Colon (tissue), 2 donors: ENCODE data around the gene VSTM4.

Experiments
- FAIRE-seq: peaks from 2 replicates; lab custom pipeline; 2012; peaks lifted over from hg19 to GRCh38; lab: Jason Lieb, UNC
- donor health status: control.
- donor health status: control.

Gene VSTM4

DNA sequence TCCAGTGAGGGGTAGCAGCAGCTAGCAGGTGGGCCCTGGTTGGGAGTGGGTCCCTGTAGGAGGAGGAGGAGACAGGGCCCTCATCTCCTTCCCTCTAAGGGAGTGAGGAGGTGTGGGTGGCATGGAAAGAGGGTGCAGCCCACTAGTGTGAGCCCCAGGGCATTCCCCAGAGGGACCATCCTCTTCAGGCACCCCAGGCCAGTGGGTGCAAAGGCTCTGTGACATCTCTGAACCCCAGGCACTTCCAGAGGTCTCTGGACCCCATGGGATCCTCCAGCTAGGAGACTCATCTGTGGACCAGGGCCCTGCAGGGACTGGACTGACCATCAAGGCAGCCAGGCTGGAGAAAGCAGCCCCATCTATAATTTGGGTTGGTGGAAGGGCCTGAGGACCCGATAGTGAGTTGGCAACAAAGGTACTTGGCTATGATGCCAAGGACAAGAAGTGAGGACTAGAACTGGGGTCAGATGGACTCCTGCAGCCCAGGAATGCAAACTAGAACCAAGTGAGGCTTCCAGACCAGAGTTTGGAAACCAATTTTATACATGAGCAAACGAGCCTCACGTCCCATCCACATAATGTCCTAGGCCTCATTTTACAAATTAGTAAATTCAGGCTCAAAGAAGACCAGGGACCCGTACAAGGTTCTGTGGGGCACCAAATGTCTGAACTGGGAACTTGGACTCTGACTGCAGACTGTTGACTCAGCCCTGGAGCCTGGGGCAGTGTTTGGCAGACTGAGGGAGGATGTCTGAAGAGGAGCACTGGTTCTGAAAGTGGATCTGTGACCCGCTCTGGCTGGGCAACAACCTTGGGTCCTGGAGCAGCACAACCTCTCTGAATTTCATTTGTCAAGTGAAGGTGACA, 1.4 kb upstream of the VSTM4 start:
- FAIRE-seq, result no peak

DNA sequence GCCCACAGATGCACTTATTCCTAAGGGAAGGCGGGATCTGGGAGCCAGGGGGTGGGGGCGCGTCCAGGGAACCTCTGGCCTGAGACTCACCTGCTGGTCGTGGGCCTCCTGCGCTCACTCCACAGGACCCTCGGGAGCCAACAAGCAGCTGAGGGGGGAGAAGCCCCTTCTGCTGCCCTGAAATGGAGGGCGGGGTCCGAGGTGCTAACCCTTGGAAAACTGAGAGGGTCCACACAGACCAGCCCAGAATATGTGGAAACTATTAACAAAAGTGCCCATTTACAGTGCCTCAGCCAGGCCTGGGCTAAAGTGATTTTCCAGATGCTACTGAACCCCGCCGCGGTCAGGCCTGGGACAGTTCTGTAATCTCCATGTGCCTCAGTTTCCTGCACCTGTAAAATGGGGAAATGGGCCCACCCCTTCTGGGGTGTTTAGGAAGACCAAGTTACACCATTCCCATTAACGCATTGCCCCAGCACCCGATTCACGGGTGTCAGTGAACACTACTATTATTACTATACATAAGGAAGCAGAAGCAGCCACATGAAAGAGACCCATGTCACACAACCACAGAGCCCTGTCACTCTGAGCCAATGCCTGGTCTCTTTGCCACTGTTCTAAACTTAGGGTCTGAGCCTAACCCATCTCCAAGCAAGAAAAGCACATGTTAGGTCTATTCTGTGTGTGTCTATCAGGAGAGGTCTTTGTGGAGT, 630 bp upstream of the VSTM4 start:
- no peak for FAIRE-seq

DNA sequence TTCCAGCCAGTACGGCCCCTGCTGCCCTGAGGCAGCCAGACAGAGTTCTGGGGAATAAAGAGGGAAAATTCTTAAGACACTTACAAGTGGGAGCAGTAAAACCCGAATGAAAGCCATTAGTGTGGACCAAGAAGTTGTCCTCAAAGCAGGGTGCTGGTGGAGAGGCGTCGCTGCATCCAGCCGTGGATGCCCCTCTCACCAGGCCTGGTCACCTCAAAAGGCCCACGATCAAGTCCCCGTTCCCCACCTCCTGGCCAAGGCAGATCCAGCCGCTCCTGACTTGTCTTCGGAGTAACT, 656 bp downstream of the VSTM4 start:
- FAIRE-seq, result no peak

DNA sequence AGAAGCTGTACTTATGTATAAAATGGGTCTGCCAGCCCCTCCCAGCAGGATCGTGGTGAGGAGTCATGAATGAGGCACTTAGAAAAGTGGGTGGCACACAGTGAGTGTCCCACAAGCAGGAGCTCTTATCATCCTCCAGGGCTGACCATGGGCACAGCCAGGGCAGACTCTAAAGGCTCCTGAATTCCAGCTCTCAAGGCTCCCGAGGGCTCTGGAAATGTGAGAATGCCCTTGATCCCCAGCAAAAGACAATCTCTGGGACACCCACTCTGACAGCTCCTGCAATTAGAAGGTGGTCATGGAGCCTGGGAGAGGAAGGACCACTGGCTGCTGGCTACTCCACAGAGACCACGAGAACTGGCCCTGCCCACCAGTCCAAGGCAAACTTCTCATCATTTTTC, 1.6 kb downstream of the VSTM4 start:
- no peak for FAIRE-seq

DNA sequence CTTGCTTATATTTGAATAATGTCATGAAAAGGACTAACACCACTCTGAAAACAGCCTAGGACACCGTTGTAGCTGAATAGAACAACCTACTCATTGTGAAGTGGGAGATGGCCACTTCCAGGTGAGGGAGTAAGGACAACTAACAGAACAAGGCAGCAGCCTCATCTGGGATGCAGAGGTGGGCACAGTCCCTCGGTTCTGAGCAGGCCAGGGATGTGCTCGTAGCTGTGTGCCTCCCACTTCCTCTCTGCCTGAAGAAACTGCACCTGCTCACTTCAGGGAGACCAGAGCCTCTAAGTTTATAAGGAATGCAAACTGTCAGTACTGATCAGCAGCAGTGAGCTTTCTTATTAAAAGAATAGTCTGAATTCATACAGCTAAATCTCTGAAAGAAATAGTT, 2.5 kb downstream of the VSTM4 start:
- FAIRE-seq, result no peak

DNA sequence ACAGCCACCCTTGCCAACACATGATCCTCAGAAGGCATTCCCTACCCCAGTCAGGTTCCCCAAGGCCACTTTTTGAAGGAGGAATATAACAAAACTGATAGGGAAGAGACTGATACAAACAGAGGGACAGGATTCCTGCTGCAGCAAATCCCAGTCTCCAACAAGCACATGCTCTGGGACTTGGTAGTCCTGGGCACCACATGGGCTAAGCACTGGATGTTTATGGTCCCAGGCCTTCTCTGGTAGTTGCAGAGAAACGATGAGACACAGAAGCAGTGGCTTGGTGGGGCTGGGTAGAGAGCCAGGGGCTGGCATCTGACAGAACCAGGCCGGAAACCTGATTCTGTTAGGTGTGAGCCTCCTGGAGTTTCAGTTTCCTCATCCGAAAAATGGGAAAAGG, 3.2 kb downstream of the VSTM4 start:
- FAIRE-seq, result no peak

DNA sequence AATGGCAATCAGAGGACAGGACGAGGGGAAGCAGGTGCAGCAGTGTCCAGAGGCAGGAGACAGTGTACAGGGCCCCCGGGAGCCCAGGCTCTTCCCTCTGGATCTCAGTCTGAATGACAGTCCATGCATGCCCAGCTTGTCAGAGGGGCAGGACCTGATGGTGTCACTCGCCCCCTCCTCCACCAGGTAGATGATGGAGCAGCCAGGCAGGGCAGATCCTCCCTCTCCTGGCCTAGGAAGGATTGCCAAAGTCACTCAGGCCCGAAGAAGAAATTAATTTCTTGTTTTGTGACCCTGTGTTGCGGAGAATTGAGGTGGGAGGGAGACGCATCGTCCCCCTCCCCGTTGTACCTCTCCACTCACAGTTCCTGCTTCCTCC, 4.0 kb downstream of the VSTM4 start:
- no peak for FAIRE-seq

DNA sequence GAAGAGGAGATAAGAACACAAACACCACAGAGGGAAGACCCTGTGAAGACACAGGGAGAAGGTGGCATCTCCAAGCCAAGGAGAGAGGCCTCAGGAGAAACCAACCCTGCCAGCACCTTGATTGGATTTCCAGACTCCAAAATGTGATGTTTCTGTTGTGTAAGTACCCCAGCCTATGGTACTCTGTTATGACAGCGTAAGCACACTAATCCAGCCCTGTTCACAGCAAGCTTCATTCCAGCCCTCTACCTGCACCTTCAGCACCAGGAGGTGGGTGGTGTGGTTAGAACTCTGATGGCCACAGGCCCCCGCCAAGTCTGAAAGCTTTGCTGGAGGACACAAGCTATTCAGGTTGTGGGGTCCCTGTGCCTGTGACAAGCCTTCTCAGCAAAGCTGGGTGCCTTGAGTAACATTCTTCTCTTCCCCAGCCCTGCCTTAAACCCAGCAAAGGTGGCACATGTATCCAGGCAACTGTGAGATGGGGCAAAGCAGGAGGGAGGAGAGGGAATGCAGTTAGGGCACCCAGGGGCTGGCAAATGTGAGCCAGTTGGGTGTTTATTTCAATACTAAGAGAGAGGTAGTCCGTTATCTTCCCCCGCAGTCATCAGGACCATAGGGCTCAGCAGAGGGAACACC, 4.5 kb downstream of the VSTM4 start:
- no peak for FAIRE-seq

DNA sequence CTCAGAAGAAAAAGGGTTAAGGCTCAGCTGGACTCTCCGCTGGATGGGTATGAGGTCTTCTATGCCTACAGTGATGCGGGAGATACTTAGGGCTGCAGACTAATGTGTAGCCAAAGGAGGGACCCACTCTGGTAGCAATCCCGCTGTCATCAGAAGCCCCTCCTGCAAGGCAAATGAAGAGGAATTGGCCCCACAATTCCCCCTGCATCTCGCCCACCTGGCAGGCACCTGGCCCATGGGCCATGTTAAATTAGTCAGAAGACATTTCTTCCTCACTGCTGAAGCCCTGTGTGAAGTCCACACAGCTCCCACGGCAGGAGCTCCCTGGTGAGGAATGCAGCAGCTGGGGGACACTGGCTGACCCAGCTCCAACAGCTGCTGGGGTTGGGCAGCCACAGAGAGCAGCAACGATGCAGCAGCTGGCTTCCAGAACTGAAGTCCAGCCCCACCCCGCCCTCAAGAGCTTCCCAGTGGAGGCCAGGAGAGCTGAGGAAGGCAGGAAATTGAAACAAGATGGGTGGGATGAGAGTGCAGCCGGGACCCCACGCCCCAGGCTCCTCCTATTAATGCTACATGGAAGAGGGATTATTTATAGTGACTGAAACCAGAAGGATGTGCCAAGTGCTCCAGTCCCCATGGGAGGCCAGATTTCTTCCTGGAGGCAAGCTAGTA, 5.5 kb downstream of the VSTM4 start:
- FAIRE-seq, result no peak

DNA sequence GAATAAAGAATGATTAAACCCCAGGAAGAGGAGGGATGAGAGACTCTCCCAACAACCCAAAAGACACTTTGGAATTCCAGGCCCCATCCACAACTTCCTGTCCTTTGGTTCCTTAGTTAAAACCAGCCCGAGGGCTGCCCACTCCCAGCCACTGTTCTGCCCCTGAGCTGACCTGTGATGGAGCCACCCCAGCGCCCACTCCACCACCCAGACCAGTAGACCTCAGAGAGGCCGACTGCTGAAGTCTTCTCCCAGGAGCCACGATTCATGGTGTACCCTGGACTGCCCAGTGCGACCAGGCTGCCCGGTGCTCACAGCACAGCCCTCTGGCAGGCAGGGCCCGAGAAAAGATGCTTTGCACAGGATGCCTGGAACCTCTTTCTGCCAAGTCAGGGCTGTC, 6.7 kb downstream of the VSTM4 start:
- no peak for FAIRE-seq

DNA sequence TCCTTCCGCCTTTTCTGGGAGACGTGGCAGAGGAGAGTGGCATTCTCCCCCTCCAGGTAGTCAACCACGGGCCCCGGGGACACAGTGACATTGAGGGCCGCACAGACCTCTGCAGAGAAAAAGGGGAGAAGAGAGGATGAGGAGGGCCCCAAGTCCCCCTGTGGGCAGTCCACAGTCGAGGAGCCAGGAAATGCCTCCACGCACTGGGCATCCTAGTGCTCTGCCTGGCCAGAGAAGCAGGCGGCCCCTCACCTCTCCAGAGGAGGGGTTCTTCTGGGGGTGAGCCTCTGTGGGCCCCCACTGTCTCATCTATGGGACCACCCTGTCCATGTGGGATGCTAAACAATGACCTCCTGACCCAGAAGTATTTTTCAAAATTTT, 7.4 kb downstream of the VSTM4 start:
- FAIRE-seq, result no peak

DNA sequence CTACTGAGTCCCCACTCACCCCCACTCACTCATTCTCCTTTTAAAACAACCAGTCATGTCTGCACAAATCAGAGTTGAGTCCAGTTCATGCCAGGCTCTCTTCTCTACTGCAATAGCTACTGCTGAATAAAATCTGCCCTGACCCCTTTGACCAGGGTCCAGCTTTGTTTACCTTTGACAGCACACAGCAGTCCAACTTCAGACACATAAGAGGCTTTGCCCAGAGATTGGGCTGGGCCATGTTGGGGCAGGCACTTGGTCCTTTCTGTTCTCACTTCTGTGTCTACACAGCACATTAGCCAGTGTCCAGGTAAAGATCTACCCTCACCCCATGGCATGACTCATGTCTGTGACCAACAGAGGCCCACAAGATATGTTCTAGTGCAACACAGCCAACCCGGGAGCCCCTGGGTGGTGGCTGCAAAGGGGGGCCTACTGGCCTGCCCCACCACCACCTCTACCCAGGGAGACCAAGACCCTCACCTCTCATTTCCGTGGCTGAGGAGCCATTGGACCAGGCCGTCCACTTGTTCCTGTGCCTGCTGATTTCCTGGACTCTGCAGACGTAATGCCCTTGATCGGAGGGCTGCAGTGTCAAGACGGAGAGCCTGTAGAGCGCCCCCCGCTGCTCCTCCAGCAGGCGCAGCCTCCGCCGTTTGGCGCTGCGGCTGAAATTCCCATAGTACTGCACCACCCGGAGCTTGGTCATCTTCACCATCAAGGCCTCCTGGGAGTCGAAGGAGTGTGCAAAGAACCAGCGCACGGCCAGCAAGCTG, 8.0 kb downstream of the VSTM4 start:
- FAIRE-seq, result no peak

DNA sequence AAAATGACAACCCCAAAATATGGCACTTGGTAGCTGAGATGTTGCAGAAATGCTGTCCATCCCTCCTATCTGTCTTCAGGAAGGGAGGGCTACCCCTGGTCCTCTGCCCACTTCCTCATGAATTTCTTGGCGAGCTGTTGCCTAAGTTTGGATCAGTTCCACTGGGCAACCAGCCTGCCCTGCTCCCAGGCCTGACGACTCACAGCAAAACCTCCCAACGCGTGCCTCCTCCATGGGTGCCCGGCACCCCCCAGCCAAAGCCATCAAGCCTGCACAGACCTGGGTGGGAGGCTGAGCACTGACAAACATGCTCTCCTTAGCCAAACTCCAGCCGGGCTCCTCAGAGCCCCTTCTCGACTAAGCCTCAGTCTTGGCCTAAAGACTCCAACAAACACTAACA, 8.9 kb downstream of the VSTM4 start:
- no peak for FAIRE-seq

DNA sequence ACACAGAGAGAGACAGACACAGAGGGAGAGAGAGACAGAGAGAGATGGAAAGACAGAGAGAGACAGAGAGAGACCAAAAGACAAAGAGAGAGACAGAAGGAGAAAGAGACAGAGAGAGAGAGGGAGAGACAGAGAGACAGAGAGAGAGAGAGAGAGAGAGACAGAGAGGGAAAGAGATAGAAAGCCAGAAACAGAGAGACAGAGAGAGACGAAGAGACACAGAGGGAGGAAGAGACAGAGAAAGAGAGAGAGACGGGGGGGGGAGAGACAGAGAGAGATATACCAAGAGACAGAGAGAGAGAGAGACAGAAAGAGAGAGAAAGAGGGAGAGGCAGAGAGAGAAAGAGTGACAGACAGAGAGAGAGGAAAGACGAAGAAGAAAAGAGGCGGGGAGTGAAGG, 10.2 kb downstream of the VSTM4 start:
- no peak for FAIRE-seq

DNA sequence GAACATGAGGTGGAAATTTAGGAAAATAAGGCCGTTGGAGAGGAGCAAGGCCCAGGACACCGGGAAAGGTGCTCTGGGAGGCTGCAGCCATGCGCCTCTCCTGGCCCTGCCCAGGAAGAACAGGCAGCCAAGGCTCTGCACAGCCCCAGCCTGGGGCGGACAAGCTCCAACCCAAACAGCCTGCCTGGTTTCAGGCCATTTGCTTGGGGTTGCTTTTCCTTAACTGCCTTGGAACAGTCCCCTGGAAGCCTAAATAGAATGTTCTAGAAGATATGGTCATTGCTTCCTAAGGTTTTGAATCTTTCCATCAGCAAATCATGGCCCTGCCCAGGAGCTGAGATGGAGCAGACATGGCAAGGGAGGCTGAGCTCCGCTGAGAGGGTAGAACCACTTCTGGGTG, 11.0 kb downstream of the VSTM4 start:
- FAIRE-seq, result no peak

DNA sequence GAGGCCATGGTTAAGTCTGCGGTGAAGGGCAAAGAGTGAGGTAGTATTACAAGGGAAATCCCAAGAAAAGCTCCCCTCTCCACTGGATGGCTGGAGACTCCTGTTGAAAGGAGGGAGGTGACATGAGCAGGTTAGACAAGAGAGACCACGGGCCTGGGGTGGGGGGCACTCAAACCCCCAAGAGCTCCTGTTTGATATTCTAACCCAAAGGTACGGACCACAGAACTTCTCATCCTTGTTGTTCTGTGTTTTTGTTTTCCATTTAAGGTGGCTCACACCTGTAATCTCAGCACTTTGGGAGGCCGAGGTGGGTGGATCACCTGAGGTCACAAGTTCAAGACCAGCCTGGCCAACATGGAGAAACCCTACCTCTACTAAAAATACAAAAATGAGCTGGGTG, 11.6 kb downstream of the VSTM4 start:
- FAIRE-seq, result no peak

DNA sequence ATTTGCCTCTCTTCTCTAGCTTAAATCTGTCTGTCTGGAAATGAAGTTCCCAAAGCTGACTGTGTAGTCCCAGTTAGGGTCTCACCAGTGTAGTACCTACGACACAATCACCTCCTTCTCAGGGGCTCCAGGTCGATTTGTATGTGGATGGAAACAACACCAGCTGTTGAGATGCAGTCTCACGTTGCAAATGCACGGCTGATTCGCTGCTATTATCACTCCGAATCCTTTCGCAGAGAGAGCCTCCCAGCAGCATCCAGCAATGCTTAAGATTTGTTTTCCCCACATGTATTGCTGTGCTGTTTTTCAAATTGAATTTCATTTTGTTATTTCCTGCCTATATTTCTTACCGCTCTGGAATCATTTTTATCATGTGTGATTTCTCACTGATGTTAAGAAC, 16.3 kb downstream of the VSTM4 start:
- no peak for FAIRE-seq

DNA sequence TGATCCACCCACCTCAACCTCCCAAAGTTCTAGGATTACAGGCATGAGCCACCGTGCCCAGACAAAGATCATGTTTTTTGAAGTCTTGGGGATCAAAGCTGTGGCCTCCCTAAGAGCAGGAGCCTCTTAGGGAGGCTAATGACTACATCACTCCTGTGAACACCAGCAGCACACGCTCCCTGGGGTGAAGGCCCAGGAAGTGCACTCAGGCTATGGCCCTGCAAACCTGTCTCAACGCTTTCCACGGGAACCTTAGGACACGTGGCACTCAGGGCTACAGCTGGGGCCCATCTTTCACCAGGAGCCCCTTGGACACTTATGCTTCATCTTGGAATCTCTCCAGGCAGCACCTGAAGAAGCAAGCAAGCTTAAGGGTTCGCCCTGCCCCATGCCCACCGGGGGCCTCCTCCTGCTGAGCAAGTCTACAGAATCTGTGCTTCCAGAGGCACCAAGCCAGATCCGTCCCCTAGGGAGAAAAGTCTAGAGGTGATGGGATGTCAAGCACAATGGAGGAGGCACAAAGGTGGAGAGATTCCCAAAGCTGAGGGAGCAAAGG, 18.4 kb downstream of the VSTM4 start:
- no peak for FAIRE-seq

DNA sequence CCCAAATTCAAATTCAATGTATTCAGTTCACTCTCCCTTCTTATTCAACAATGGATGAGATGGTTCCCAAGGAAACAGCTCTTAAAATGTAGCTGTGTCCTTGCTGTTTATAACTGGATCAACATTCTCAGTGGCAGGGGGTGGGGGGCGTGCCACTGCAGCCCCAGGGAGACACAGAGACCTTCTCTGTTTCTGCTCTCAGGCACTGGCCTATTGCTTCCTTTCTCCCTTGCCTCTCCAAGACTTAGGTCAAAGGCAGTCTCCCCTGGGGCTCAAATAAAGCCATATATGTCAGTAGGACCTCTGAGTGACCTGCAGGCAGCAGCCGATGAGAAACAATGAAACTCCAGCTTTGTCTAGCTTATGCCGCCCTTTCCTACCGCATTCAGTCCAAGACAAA, 20.7 kb downstream of the VSTM4 start:
- no peak for FAIRE-seq

DNA sequence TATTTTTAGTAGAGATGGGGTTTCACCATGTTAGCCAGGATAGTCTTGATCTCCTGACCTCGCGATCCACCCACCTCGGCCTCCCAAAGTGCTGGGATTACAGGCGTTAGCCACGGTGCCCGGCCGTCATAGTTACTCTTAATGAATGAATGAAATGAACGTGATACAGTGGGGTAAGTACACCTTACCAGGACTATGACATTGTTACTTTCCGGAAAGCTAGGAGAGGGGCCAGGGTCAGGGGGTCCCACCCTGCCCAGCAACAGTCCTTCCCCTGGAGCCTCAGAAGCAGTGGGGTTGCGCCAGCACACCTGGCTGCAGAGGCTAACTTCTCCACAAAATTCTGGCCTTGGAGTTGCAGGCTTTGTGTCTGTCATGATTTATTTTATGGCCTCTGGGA, 21.4 kb downstream of the VSTM4 start:
- no peak for FAIRE-seq

DNA sequence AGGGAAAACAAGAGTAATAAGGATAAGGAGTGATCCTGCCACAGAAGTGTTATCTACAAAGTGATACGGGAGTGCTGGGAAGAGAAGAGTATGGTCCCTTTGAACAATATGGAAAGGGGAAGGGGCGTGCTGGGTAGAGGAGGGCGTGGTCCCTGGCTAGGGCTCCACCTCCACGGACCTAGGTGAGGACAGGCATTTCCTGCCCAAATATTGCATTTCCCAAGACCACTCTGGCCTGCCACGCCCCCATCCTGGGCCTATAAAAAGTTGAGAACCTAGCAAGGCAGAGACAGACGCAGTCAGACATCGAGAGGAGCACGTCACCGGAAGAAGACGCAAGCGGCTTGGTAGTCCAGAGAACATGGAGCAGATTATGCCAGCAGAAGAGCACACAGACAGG, 22.8 kb downstream of the VSTM4 start:
- FAIRE-seq, result no peak
